H1 (cell line): ENCODE results near the gene CPHXL2. TPM values are rescaled to one million over a fixed set of nuclear protein-coding genes. Genes with fewer than 3 reads are reported as not detected.

ENCODE experiments used
- CTCF ChIA-PET: fragments of 300-600 bp; sonication (Branson Sonifier 250); formaldehyde crosslinking; loops from one replicate; lab custom pipeline; 2021; ENCODE audit not compliant: partially characterized antibody; lab: Charles Lee
- POLR2A ChIA-PET: fragments of 300-600 bp; sonication (Branson Sonifier 250); formaldehyde crosslinking; loops from one replicate; lab custom pipeline; 2021; ENCODE audit warnings: inconsistent platforms; ENCODE audit not compliant: partially characterized antibody; lab: Charles Lee
- DNase-seq, 2 experiments: peaks; one replicate each; pipeline versions ENCODE4 v3.0.0 to v3.0.0-alpha.2; 2010 to 2022; ENCODE audit warnings: low spot score in 2 of 2, low read depth in 1 of 2, mixed read lengths in 1 of 2
- FAIRE-seq: peaks from 2 replicates; lab custom pipeline; 2011; peaks lifted over from hg19 to GRCh38; lab: Jason Lieb, UNC
- H2AFZ ChIP-seq: 2 replicates; pipeline ENCODE4 v1.8.1; 2012; ENCODE audit warnings: low read length, inconsistent platforms
- H2AK5ac ChIP-seq: 2 replicates; pipeline ENCODE4 v1.6.1; 2013; ENCODE audit warnings: low read depth, low read length
- H2BK120ac ChIP-seq: replicated peaks from 2 replicates; pipeline ENCODE3; 2013; ENCODE audit warnings: low read depth, low read length, inconsistent platforms
- H2BK12ac ChIP-seq: 2 replicates; pipeline ENCODE4 v1.6.1; 2013; ENCODE audit warnings: low read depth, low read length
- H2BK15ac ChIP-seq: 2 replicates; pipeline ENCODE4 v1.6.1; 2013; ENCODE audit warnings: low read length
- H2BK20ac ChIP-seq: 2 replicates; pipeline ENCODE4 v1.6.1; 2013; ENCODE audit warnings: low read length
- H2BK5ac ChIP-seq: 2 replicates; pipeline ENCODE4 v1.6.1; 2013; ENCODE audit warnings: low read depth, low read length
- H3K14ac ChIP-seq: 2 replicates; pipeline ENCODE4 v1.6.1; 2013; ENCODE audit warnings: inconsistent platforms; ENCODE audit not compliant: insufficient read length
- H3K18ac ChIP-seq: 2 replicates; pipeline ENCODE4 v1.6.1; 2013; ENCODE audit warnings: low read length; ENCODE audit errors: extremely low read depth
- H3K23ac ChIP-seq: 2 replicates; pipeline ENCODE4 v1.6.1; 2013; ENCODE audit warnings: inconsistent platforms; ENCODE audit not compliant: insufficient read length
- H3K23me2 ChIP-seq: 2 replicates; pipeline ENCODE4 v1.6.1; 2013; ENCODE audit warnings: low read depth, low read length
- H3K27ac ChIP-seq: 2 replicates; pipeline ENCODE4 v1.6.1; 2011; ENCODE audit warnings: low read depth, low read length, inconsistent platforms
- H3K27me3 ChIP-seq, 4 experiments: replicated peaks in 1 of 4; 1 replicate in 1 of 4; 2 replicates in 3 of 4; pipeline versions ENCODE4 v1.6.1 to v1.8.1; 2011 to 2013; ENCODE audit warnings: low read length in 3 of 4, mild to moderate bottlenecking in 3 of 4, inconsistent platforms in 2 of 4, mixed read lengths in 2 of 4, moderate library complexity in 1 of 4; ENCODE audit not compliant: control insufficient read depth in 3 of 4, insufficient read depth in 3 of 4; ENCODE audit errors: extremely low read depth in 1 of 4
- H3K36me3 ChIP-seq, 4 experiments: 2 replicates each; pipeline versions ENCODE4 v1.6.1 to v1.8.1; 2011 to 2013; ENCODE audit warnings: mild to moderate bottlenecking in 4 of 4, low read length in 3 of 4, moderate library complexity in 2 of 4, control low read depth in 1 of 4, inconsistent platforms in 1 of 4; ENCODE audit not compliant: insufficient read depth in 4 of 4, control insufficient read depth in 2 of 4
- H3K4ac ChIP-seq: replicated peaks from 2 replicates; pipeline ENCODE3; 2013; ENCODE audit warnings: low read length, low read depth, mixed read lengths, inconsistent platforms; ENCODE audit not compliant: insufficient read length
- H3K4me1 ChIP-seq, 4 experiments: replicated peaks in 1 of 4; 1 replicate in 1 of 4; 2 replicates in 3 of 4; pipeline versions ENCODE4 v1.6.1 to v1.8.1; 2011 to 2013; ENCODE audit warnings: low read length in 3 of 4, inconsistent platforms in 2 of 4, mixed read lengths in 1 of 4; ENCODE audit not compliant: insufficient read depth in 4 of 4, control insufficient read depth in 3 of 4
- H3K4me2 ChIP-seq, 2 experiments: 2 replicates each; pipeline versions ENCODE4 v1.6.1 to v1.8.1; 2011 to 2013; ENCODE audit warnings: low read depth in 2 of 2, low read length in 2 of 2, control low read depth in 1 of 2, inconsistent platforms in 1 of 2, mild to moderate bottlenecking in 1 of 2; ENCODE audit not compliant: insufficient read depth in 1 of 2
- H3K4me3 ChIP-seq, 4 experiments: fragments of 200-600, 300-600 bp in 1 of 4; sonication (generic), shearing (Covaris generic), sonication (Bioruptor Twin) in 1 of 4; 2 replicates each; pipeline versions ENCODE4 v1.5.1 to v1.8.1; 2011 to 2016; ENCODE audit warnings: low read length in 4 of 4, low read depth in 3 of 4, control low read depth in 2 of 4, inconsistent platforms in 2 of 4, mild to moderate bottlenecking in 2 of 4, mixed read lengths in 1 of 4, moderate library complexity in 1 of 4; ENCODE audit not compliant: insufficient read depth in 2 of 4; ENCODE audit errors: extremely low read depth in 1 of 4
- H3K56ac ChIP-seq: replicated peaks from 2 replicates; pipeline ENCODE3; 2013; ENCODE audit warnings: low read depth, mild to moderate bottlenecking, mixed read lengths, low read length, inconsistent platforms; ENCODE audit not compliant: insufficient read length
- H3K79me1 ChIP-seq: 2 replicates; pipeline ENCODE4 v1.6.1; 2013; ENCODE audit warnings: low read depth, low read length, control low read depth
- H3K79me2 ChIP-seq, 2 experiments: 2 replicates each; pipeline versions ENCODE4 v1.6.1 to v1.8.1; 2012 to 2013; ENCODE audit warnings: low read length in 2 of 2, mild to moderate bottlenecking in 2 of 2, inconsistent platforms in 1 of 2; ENCODE audit not compliant: insufficient read depth in 2 of 2, control insufficient read depth in 1 of 2
- H3K9ac ChIP-seq, 4 experiments: replicated peaks in 1 of 4; 1 replicate in 1 of 4; 2 replicates in 3 of 4; pipeline versions ENCODE4 v1.6.1 to v1.8.1; 2011 to 2013; ENCODE audit warnings: low read depth in 3 of 4, low read length in 3 of 4, control low read depth in 2 of 4, mild to moderate bottlenecking in 2 of 4, moderate library complexity in 2 of 4, inconsistent platforms in 1 of 4; ENCODE audit errors: extremely low read depth in 1 of 4
- H3K9me3 ChIP-seq, 2 experiments: 2 replicates each; pipeline versions ENCODE4 v1.6.1 to v1.8.1; 2012 to 2013; ENCODE audit warnings: mild to moderate bottlenecking in 2 of 2, moderate library complexity in 2 of 2, control low read depth in 1 of 2, inconsistent platforms in 1 of 2, low read depth in 1 of 2, low read length in 1 of 2, mixed read lengths in 1 of 2; ENCODE audit not compliant: insufficient read depth in 2 of 2
- H4K20me1 ChIP-seq, 2 experiments: replicated peaks in 1 of 2; 2 replicates each; pipeline versions ENCODE3 to v1.8.1; 2011 to 2013; ENCODE audit warnings: inconsistent platforms in 2 of 2, low read length in 2 of 2, mild to moderate bottlenecking in 1 of 2; ENCODE audit not compliant: insufficient read depth in 2 of 2, control insufficient read depth in 1 of 2
- H4K5ac ChIP-seq: 2 replicates; pipeline ENCODE4 v1.6.1; 2013; ENCODE audit warnings: low read length, low read depth, mixed read lengths, inconsistent platforms; ENCODE audit not compliant: insufficient read length
- H4K8ac ChIP-seq: 2 replicates; pipeline ENCODE4 v1.8.0; 2013; ENCODE audit warnings: mild to moderate bottlenecking, moderate library complexity, low read length, inconsistent platforms; ENCODE audit not compliant: insufficient read depth; ENCODE audit errors: extremely low read depth
- H4K91ac ChIP-seq: replicated peaks from 2 replicates; pipeline ENCODE3; 2013; ENCODE audit warnings: low read length, mixed read lengths, inconsistent platforms; ENCODE audit not compliant: insufficient read length
- ASH2L ChIP-seq: fragments of 200-600, 300-600 bp; sonication (generic); IDR thresholded peaks from one replicate; pipeline ENCODE4 v1.7.1; 2017; ENCODE audit warnings: low read length
- CHD1 ChIP-seq: IDR thresholded peaks from 2 replicates; pipeline ENCODE4 v1.6.1; 2012; ENCODE audit warnings: low read depth, low read length, improper control_type of control experiment
- EP300 ChIP-seq, 2 experiments: IDR thresholded peaks; 1 replicate in 1 of 2; 2 replicates in 1 of 2; pipeline ENCODE4 v1.6.1; 2011 to 2012; ENCODE audit warnings: low read depth in 2 of 2, low read length in 2 of 2, mild to moderate bottlenecking in 2 of 2, borderline replicate concordance in 1 of 2, inconsistent platforms in 1 of 2, moderate library complexity in 1 of 2
- FOSL1 ChIP-seq: IDR thresholded peaks from 2 replicates; pipeline ENCODE4 v1.6.1; 2011; ENCODE audit warnings: mild to moderate bottlenecking, low read depth, low read length, moderate library complexity; ENCODE audit not compliant: insufficient read depth
- GTF2F1 ChIP-seq: IDR thresholded peaks from 2 replicates; pipeline ENCODE4 v1.6.1; 2012; ENCODE audit warnings: low read depth, low read length, improper control_type of control experiment, borderline replicate concordance
- JUN ChIP-seq: IDR thresholded peaks from 2 replicates; pipeline ENCODE4 v1.6.1; 2011; ENCODE audit warnings: low read depth, mild to moderate bottlenecking, improper control_type of control experiment, low read length
- MAFK ChIP-seq: IDR thresholded peaks from 2 replicates; pipeline ENCODE4 v1.6.1; 2012; ENCODE audit warnings: low read depth, mild to moderate bottlenecking, improper control_type of control experiment, low read length
- MAX ChIP-seq: IDR thresholded peaks from 2 replicates; pipeline ENCODE4 v1.6.1; 2012; ENCODE audit warnings: inconsistent platforms
- POLR2AphosphoS5 ChIP-seq: IDR thresholded peaks from 2 replicates; pipeline ENCODE4 v1.6.1; 2011; ENCODE audit warnings: low read depth, low read length
- POU5F1 ChIP-seq: IDR thresholded peaks from 2 replicates; pipeline ENCODE4 v1.6.1; 2011; ENCODE audit warnings: low read depth, mild to moderate bottlenecking, low read length, moderate library complexity
- SAP30 ChIP-seq: fragments of 300-600 bp; sonication (generic); IDR thresholded peaks from 2 replicates; pipeline ENCODE4 v1.7.1; 2012; ENCODE audit warnings: low read length, moderate library complexity, mild to moderate bottlenecking, inconsistent platforms; ENCODE audit not compliant: insufficient read depth, insufficient replicate concordance
- SIRT6 ChIP-seq: IDR thresholded peaks from one replicate; pipeline ENCODE4 v1.7.1; 2012; ENCODE audit warnings: low read length, inconsistent platforms
- TAF1 ChIP-seq: IDR thresholded peaks from 2 replicates; pipeline ENCODE4 v1.6.1; 2011; ENCODE audit warnings: mild to moderate bottlenecking, low read depth, low read length
- YY1 ChIP-seq: IDR thresholded peaks from 2 replicates; pipeline ENCODE4 v1.6.1; 2011; ENCODE audit warnings: low read depth, mild to moderate bottlenecking, low read length
- WGBS, 2 experiments: shearing (Covaris generic) in 1 of 2; methylation state at CpG; one replicate each; pipeline versions ENCODE4 v1.1.6 to v1.1.7; 2013 to 2015; ENCODE audit warnings: low lambda C conversion rate in 2 of 2, mixed read lengths in 2 of 2, inconsistent platforms in 1 of 2, low coverage in 1 of 2, missing lambda C conversion rate in 1 of 2; ENCODE audit not compliant: insufficient replicate concordance in 2 of 2, insufficient coverage in 1 of 2, insufficient read length in 1 of 2; ENCODE audit errors: extremely low coverage in 1 of 2, missing lambda C conversion rate in 1 of 2; 5-methylcytosine and 5-hydroxymethylcytosine counted together
- polyA plus RNA-seq, 7 experiments: library from polyadenylated mRNA; depleted of rRNA in 3 of 7; stranded (reverse) in 5 of 7; unstranded in 2 of 7; fragments of >200 nt in 5 of 7; fragments of 200-250 nt in 2 of 7; gene quantifications; 1 replicate in 5 of 7; 2 replicates in 1 of 7; 4 replicates in 1 of 7; pipeline versions ENCODE4 v1.2.1 to v1.2.3, GENCODE V29; 2011 to 2013; ENCODE audit warnings: missing spikeins in 2 of 7, mixed read lengths in 2 of 7
- total RNA-seq: library from RNA; stranded (reverse); fragmentation: NEBNext Ultra II Directional; extraction: Animal tissue kit (Norgen Biotek cat#: 25700); gene quantifications from 2 replicates; pipeline ENCODE4 v1.2.1, GENCODE V29; 2021

CPHXL2 gene
- total and polyA plus RNA-seq, 2 of the 8 experiments (the other 6 are each of a cell fraction or from before 2014, with no cell fraction given) = not detected

- H3K79me2 ChIP-seq = no peaks in the 10 kb centered on the region
- no peaks in the 10 kb centered on the region for H3K27me3 ChIP-seq
- no peaks in the 10 kb centered on the region; a peak in 1 of 8 replicates for H3K36me3 ChIP-seq
- H2BK5ac ChIP-seq = no peak overlapping the region
- no peaks in the 10 kb centered on the region for H3K23me2 ChIP-seq
- H3K14ac ChIP-seq = no peak overlapping the region
- H3K4me2 ChIP-seq = no peak overlapping the region
- H2BK12ac ChIP-seq = no peak overlapping the region
- H3K9ac ChIP-seq = no peak overlapping the region
- H3K27ac ChIP-seq = no peak overlapping the region
- H4K20me1 ChIP-seq = no peaks in the 10 kb centered on the region
- no peak overlapping the region for H2BK15ac ChIP-seq
- no peak overlapping the region for H2AFZ ChIP-seq
- no peaks in the 10 kb centered on the region for H3K4me1 ChIP-seq
- no peak overlapping the region for H3K4ac ChIP-seq
- ChIA-PET POLR2A (no interaction called here), CTCF (no interaction called here)
- no peak overlapping the region for H3K4me3 ChIP-seq
- H4K5ac ChIP-seq = no peak overlapping the region
- H2AK5ac ChIP-seq = no peak overlapping the region
- H2BK120ac ChIP-seq = no peak overlapping the region
- H3K56ac ChIP-seq = no peak overlapping the region
- H4K8ac ChIP-seq = no peak overlapping the region
- no peak for TF ChIP-seq JUN
- no peak for TF ChIP-seq ASH2L
- TF ChIP-seq SAP30 = no peak
- TF ChIP-seq GTF2F1 = no peak
- TF ChIP-seq SIRT6 = no peak
- TF ChIP-seq CHD1 = no peak
- no peak for TF ChIP-seq POLR2AphosphoS5
- no peak for TF ChIP-seq EP300 (IDR thresholded peaks at IDR 0.05; ENCODE audit: borderline replicate concordance in 1 of 2, low read depth in 2 of 2, low read length in 2 of 2)
- TF ChIP-seq POU5F1 = no peak
- no peak for TF ChIP-seq MAX
- TF ChIP-seq FOSL1 = no peak
- TF ChIP-seq YY1 = no peak
- no peak for TF ChIP-seq TAF1
- TF ChIP-seq MAFK = no peak
- peaks cover 58% of the 10 kb centered on the region in 2 experiments for H3K9me3 ChIP-seq
- FAIRE-seq = no peak
- no peak overlapping the region for H2BK20ac ChIP-seq
- 87% methylated on average over 2 of the region's 2 CpGs; no CpG with 5 or more reads in 1 of the 2 experiments for WGBS, 2 experiments
- H3K18ac ChIP-seq = no peak overlapping the region
- H3K23ac ChIP-seq = no peak overlapping the region
- no peaks in the 10 kb centered on the region for H3K79me1 ChIP-seq
- no peak overlapping the region for H4K91ac ChIP-seq
- DNase-seq = no peak
Measured at GRCh38 chr16:75710344-75710743, 33.5 kb upstream of the CPHXL2 start.
